Measurements from ENCODE around the gene PPP1R12A. TPM values are rescaled to one million over a fixed set of nuclear protein-coding genes. Genes with fewer than 3 reads are reported as not detected.
"Not testable (repeated sequence)": the region's sequence is repeated elsewhere in the genome, so short reads cannot be mapped to it uniquely, and the experiment has no call there.

PPP1R12A gene
- total RNA-seq, 2 donors from 2014 or later: 57.5 to 79.2 TPM

GRCh38 chr12:79826267-79827128, 108.4 kb downstream of the PPP1R12A start:
- no peak overlapping the region for H3K4me3 ChIP-seq
- H3K36me3 ChIP-seq: no peaks in the 10 kb centered on the region
- no peak overlapping the region for H3K9ac ChIP-seq (ENCODE audit: low read depth in 2 of 2, low read length in 2 of 2)
- no peaks in the 10 kb centered on the region for H3K4me1 ChIP-seq
- intact Hi-C loops (cut with DNase I): no loop called here
- no peaks in the 10 kb centered on the region for H3K27me3 ChIP-seq
- no peak for DNase-seq
- TF ChIP-seq, protein P1, sequence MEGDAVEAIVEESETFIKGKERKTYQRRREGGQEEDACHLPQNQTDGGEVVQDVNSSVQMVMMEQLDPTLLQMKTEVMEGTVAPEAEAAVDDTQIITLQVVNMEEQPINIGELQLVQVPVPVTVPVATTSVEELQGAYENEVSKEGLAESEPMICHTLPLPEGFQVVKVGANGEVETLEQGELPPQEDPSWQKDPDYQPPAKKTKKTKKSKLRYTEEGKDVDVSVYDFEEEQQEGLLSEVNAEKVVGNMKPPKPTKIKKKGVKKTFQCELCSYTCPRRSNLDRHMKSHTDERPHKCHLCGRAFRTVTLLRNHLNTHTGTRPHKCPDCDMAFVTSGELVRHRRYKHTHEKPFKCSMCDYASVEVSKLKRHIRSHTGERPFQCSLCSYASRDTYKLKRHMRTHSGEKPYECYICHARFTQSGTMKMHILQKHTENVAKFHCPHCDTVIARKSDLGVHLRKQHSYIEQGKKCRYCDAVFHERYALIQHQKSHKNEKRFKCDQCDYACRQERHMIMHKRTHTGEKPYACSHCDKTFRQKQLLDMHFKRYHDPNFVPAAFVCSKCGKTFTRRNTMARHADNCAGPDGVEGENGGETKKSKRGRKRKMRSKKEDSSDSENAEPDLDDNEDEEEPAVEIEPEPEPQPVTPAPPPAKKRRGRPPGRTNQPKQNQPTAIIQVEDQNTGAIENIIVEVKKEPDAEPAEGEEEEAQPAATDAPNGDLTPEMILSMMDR (IDR thresholded peaks at IDR 0.05): no peak
- H3K9me3 ChIP-seq: no peaks in the 10 kb centered on the region
- no peak overlapping the region for H3K27ac ChIP-seq

DNA sequence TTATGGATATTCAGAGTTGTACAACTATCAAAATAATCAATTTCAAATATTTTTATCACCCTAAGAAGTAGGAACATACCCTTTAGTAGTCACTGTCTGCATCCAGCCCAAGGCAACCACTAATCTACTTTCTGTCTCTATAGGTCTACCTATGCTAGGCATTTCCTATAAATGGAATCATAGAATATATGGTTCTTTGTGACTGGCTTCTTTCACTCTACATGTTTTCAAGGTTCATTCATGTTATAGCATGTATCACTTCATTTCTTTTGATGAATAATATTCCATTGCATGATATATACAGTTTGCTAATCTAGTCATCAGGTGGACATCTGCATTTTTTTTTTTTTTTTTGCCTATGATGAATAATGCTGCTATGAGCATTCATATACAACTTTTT, 112.4 kb downstream of the PPP1R12A start:
- no peaks in the 10 kb centered on the region for H3K9me3 ChIP-seq
- no peaks in the 10 kb centered on the region for H3K36me3 ChIP-seq
- no peak overlapping the region for H3K9ac ChIP-seq (ENCODE audit: low read depth in 2 of 2, low read length in 2 of 2)
- TF ChIP-seq, protein P1 (IDR thresholded peaks at IDR 0.05): no peak
- intact Hi-C loops (cut with DNase I): no loop called here
- no peak for DNase-seq
- H3K27ac ChIP-seq: no peak overlapping the region
- H3K4me3 ChIP-seq: no peak overlapping the region
- H3K27me3 ChIP-seq: no peaks in the 10 kb centered on the region
- no peaks in the 10 kb centered on the region for H3K4me1 ChIP-seq

DNA sequence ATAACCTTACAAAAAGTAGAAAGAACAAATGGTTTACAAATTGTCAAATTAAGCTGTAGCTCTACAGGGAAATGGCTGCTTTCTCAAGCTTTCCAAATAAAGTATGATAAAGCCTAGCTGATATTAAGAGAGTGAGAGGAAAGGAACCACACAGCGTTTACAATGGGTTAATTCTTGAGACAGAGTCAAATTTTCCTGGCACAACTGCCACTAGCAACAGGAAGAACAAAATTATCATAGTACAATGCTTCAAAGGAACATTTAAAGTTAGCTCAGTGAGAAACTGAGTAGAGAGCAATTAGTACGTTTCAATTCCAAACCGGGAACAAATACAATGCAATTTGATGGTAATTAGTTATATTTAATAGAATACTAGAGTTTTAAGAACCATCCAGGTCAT, 116.0 kb downstream of the PPP1R12A start:
- H3K4me3 ChIP-seq: no peak overlapping the region
- no peak overlapping the region for H3K27ac ChIP-seq
- no peaks in the 10 kb centered on the region for H3K27me3 ChIP-seq
- intact Hi-C loops (cut with DNase I): no loop called here
- TF ChIP-seq, protein P1 (IDR thresholded peaks at IDR 0.05): no peak
- no peaks in the 10 kb centered on the region for H3K9me3 ChIP-seq
- H3K4me1 ChIP-seq: no peaks in the 10 kb centered on the region
- no peaks in the 10 kb centered on the region for H3K36me3 ChIP-seq
- no peak for DNase-seq
- no peak overlapping the region for H3K9ac ChIP-seq (ENCODE audit: low read depth in 2 of 2, low read length in 2 of 2)

GRCh38 chr12:79784366-79785065, 150.4 kb downstream of the PPP1R12A start:
- H3K27me3 ChIP-seq; intact Hi-C loops (cut with DNase I); H3K4me1 ChIP-seq; H3K27ac ChIP-seq; H3K4me3 ChIP-seq; DNase-seq; H3K9ac ChIP-seq (ENCODE audit: low read depth in 2 of 2, low read length in 2 of 2); H3K9me3 ChIP-seq; H3K36me3 ChIP-seq: not testable (repeated sequence)

DNA sequence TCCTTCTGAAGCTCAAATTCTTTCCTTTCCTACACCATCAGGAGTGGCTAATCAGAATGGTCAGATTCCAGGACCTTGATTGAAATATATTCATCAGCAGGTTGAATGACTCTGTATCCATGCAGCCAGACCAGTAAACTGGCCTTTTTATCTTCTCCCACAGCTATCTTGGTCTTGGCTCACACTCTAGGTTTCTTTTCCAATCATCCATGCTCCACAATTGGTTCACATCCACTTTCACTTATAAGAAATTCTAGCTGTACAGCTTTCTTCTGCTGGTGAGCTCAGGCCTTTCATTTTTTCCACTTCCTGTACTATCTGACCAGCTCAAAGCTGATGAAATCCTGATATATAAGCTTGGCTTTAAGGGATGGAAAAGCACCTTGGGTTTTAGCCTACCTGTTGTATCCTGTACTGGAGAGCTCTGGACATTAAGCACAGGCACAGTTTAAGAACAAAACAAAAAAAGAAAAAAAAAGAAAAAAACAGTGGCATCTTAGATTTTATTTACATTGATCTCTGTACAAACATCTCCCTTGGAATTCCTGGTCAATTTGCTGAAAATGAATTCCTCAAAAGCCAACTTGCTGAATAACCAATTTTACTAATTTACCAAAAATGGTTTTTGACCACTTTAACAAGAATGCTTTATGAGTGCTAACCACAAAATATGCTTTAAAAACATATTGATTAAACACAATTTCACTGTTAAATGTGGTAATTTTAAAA, 152.6 kb downstream of the PPP1R12A start:
- intact Hi-C loops (cut with DNase I): no loop called here
- Histone ChIP-seq H3K9ac (ENCODE audit: low read depth in 2 of 2, low read length in 2 of 2) (no peak overlapping the region), H3K27me3 (no peaks in the 10 kb centered on the region), H3K4me3 (no peak overlapping the region), H3K9me3 (no peaks in the 10 kb centered on the region), H3K4me1 (no peaks in the 10 kb centered on the region), H3K36me3 (no peaks in the 10 kb centered on the region), H3K27ac (no peak overlapping the region)
- TF ChIP-seq, protein P1 (IDR thresholded peaks at IDR 0.05): no peak
- no peak for DNase-seq
